Thyroid gland (tissue), 4 donors: ENCODE data around the gene FBXO9.

ENCODE experiments used
- POLR2A ChIP-seq, 2 donors: fragments of 450-650 bp; IDR thresholded peaks; one replicate each; pipeline ENCODE4 v1.6.1; 2017; ENCODE audit warnings: antibody characterized with exemption in 2 of 2, mild to moderate bottlenecking in 2 of 2, moderate library complexity in 1 of 2
- TF ChIP-seq, protein P1 (sequence below), 6 experiments: fragments of 200-600 bp in 3 of 6; fragments of 450-650 bp in 3 of 6; sonication (generic) in 3 of 6; IDR thresholded peaks; one replicate each; pipeline ENCODE4 v1.5.1; 2016 to 2019; ENCODE audit warnings: antibody characterized with exemption in 6 of 6, mild to moderate bottlenecking in 2 of 6, inconsistent platforms in 1 of 6, moderate library complexity in 1 of 6

DNA sequence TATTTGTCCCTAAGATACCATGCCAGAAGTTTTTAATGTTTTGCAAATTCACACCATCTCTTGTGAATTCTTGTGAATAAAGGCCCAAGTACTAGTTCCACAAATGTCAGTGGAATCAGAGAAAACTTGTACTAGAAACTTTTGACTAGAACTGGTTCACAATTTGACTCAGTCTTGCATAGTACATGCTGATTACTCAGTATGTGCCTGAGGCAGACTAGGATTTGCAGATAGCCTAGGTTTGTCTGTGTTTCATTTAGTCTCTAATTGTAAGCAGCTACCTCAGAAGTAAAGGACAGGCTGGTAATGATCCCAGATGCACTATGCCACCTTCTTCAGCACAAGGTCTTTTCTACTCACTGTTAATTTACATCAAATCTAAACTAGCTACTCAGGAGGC is 35.9 kb upstream of the FBXO9 start:
- TF ChIP-seq, protein P1, sequence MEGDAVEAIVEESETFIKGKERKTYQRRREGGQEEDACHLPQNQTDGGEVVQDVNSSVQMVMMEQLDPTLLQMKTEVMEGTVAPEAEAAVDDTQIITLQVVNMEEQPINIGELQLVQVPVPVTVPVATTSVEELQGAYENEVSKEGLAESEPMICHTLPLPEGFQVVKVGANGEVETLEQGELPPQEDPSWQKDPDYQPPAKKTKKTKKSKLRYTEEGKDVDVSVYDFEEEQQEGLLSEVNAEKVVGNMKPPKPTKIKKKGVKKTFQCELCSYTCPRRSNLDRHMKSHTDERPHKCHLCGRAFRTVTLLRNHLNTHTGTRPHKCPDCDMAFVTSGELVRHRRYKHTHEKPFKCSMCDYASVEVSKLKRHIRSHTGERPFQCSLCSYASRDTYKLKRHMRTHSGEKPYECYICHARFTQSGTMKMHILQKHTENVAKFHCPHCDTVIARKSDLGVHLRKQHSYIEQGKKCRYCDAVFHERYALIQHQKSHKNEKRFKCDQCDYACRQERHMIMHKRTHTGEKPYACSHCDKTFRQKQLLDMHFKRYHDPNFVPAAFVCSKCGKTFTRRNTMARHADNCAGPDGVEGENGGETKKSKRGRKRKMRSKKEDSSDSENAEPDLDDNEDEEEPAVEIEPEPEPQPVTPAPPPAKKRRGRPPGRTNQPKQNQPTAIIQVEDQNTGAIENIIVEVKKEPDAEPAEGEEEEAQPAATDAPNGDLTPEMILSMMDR (IDR thresholded peaks at IDR 0.05): no peak
- no peak for TF ChIP-seq POLR2A (IDR thresholded peaks at IDR 0.05)
